ENCODE measurements around the gene FITM2.

GRCh38 chr20:44354979-44355497 lies 44.0 kb upstream of the FITM2 start:
- TF ChIP-seq EZH2 (IDR thresholded peaks at IDR 0.05) (no peak), POLR2AphosphoS5 (IDR thresholded peaks at IDR 0.05; ENCODE audit: borderline replicate concordance, low read depth, low read length) (no peak), FOXP2 (optimal IDR thresholded peaks at IDR 0.05; ENCODE audit: control extremely low read depth, extremely low read length, insufficient read depth) (no peak)
